Gastrocnemius medialis (tissue), 4 donors: ENCODE results near the gene OSTF1. TPM values are rescaled to one million over a fixed set of nuclear protein-coding genes. Genes with fewer than 3 reads are reported as not detected.
A peak's percentile ranks its signal among the peaks of the same experiment; 100 is the strongest.

Experiments
- ATAC-seq, 2 donors: fragments of 150-250 bp; one replicate each; pipeline ENCODE4 v1.9.1; 2016
- DNase-seq, 2 donors: peaks; one replicate each; pipeline ENCODE4 v3.0.0-alpha.2; 2019
- H3K27ac ChIP-seq, 4 donors: fragments of 200-600 bp; sonication (generic); 1 replicate in 1 of 4; 2 replicates in 3 of 4; pipeline ENCODE4 v1.5.1; 2016 to 2018; ENCODE audit warnings: mild to moderate bottlenecking in 2 of 4, moderate library complexity in 1 of 4
- H3K27me3 ChIP-seq, 3 donors: fragments of 200-600 bp; sonication (generic) in 2 of 3; 1 replicate in 1 of 3; 2 replicates in 2 of 3; pipeline versions ENCODE4 v1.5.1 to v1.6.0; 2016 to 2019; ENCODE audit warnings: mild to moderate bottlenecking in 1 of 3, moderate library complexity in 1 of 3
- H3K36me3 ChIP-seq, 2 donors: fragments of 200-600 bp; sonication (generic) in 1 of 2; one replicate each; pipeline ENCODE4 v1.5.1; 2017 to 2018
- H3K4me1 ChIP-seq, 2 donors: fragments of 200-600 bp; sonication (generic) in 1 of 2; one replicate each; pipeline ENCODE4 v1.5.1; 2016 to 2017; ENCODE audit warnings: mild to moderate bottlenecking in 2 of 2
- H3K4me3 ChIP-seq, 4 donors: fragments of 200-600 bp; sonication (generic) in 3 of 4; 1 replicate in 1 of 4; 2 replicates in 3 of 4; pipeline ENCODE4 v1.5.1; 2016 to 2019; ENCODE audit warnings: mild to moderate bottlenecking in 2 of 4
- H3K9me3 ChIP-seq, 3 donors: fragments of 200-600 bp; sonication (generic) in 2 of 3; 1 replicate in 1 of 3; 2 replicates in 2 of 3; pipeline ENCODE4 v1.5.1; 2016 to 2019
- POLR2A ChIP-seq, 2 donors: fragments of 450-650 bp; IDR thresholded peaks; one replicate each; pipeline ENCODE4 v1.6.1; 2017; ENCODE audit warnings: antibody characterized with exemption in 2 of 2, mild to moderate bottlenecking in 2 of 2, moderate library complexity in 2 of 2
- in situ Hi-C, 4 donors: fragments of 200-750 bp; cut with MboI; loops; one replicate each; pipeline versions ENCODE4 v1.15.0 to v1.8.0; 2017; ENCODE audit warnings: low sequenced_read_pairs in 4 of 4
- intact Hi-C: fragments of 100-400 bp; cut with DNase I; formaldehyde crosslinking; loops from one replicate; pipeline ENCODE4 v1.15.1; 2023; ENCODE audit warnings: low total_unique reads
- total RNA-seq, 4 donors: library from RNA; depleted of rRNA; stranded (reverse); fragments of >200 nt; gene quantifications; one replicate each; pipeline versions ENCODE4 v1.1.0 to v1.2.3, GENCODE V29; 2016
- TF ChIP-seq, protein P1 (sequence below), 5 experiments: fragments of 450-650 bp in 3 of 5; fragments of 200-600 bp in 2 of 5; sonication (generic) in 2 of 5; IDR thresholded peaks in 4 of 5; conservative IDR thresholded peaks in 1 of 5; 1 replicate in 4 of 5; 2 replicates in 1 of 5; pipeline ENCODE4 v1.5.1; 2016 to 2019; ENCODE audit warnings: antibody characterized with exemption in 5 of 5, mild to moderate bottlenecking in 3 of 5, moderate library complexity in 3 of 5

The OSTF1 gene
- total RNA-seq, 4 donors from 2014 or later: 5.2 to 9.8 (median 6.2) TPM

DNA sequence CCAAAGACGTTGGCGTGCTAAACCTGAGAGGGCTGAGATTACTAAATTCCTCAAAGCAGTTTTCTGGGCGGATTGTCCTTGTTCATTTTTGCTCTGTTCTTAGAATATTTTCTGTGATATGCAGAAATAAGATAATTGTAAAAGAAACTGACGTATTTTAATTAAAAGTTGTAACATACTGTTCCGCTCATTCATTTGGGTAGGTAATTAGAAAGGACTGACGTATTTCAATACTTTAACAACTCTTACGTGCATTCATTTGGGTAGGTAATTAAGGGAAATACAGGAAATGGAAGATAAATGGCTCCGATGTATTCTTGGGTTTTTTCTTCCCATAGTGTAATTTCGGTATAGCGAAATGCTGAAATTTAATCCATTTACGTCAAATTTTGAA, 1.1 kb downstream of the OSTF1 start:
- DNase-seq (no peak), ATAC-seq (no peak)
- no peaks in the 10 kb centered on the region for H3K9me3 ChIP-seq
- H3K36me3 ChIP-seq: no peaks in the 10 kb centered on the region
- TF ChIP-seq, protein P1, sequence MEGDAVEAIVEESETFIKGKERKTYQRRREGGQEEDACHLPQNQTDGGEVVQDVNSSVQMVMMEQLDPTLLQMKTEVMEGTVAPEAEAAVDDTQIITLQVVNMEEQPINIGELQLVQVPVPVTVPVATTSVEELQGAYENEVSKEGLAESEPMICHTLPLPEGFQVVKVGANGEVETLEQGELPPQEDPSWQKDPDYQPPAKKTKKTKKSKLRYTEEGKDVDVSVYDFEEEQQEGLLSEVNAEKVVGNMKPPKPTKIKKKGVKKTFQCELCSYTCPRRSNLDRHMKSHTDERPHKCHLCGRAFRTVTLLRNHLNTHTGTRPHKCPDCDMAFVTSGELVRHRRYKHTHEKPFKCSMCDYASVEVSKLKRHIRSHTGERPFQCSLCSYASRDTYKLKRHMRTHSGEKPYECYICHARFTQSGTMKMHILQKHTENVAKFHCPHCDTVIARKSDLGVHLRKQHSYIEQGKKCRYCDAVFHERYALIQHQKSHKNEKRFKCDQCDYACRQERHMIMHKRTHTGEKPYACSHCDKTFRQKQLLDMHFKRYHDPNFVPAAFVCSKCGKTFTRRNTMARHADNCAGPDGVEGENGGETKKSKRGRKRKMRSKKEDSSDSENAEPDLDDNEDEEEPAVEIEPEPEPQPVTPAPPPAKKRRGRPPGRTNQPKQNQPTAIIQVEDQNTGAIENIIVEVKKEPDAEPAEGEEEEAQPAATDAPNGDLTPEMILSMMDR (IDR thresholded peaks at IDR 0.05 in 4 of 5, conservative IDR thresholded peaks at IDR 0.05 in 1 of 5): no peak
- no peak for TF ChIP-seq POLR2A (IDR thresholded peaks at IDR 0.05)
- peak overlapping the region; percentile 79 to 97 (median 90) for H3K4me3 ChIP-seq
- H3K4me1 ChIP-seq: peaks cover 0 to 18% of the 10 kb centered on the region in 2 donors
- peak overlapping the region; percentile 89 to 99 (median 94) for H3K27ac ChIP-seq
- intact Hi-C loops (loop anchor here (10.0 kb wide), 1 partner anchor 1305 kb away; the partner anchor contains the start of gene RFK), in situ Hi-C loops (loop anchor here in 1 of 4 donors (10.0 kb wide), 1 partner anchor 65 kb away; the partner anchor contains the start of gene CARNMT1)
- H3K27me3 ChIP-seq: no peaks in the 10 kb centered on the region

DNA sequence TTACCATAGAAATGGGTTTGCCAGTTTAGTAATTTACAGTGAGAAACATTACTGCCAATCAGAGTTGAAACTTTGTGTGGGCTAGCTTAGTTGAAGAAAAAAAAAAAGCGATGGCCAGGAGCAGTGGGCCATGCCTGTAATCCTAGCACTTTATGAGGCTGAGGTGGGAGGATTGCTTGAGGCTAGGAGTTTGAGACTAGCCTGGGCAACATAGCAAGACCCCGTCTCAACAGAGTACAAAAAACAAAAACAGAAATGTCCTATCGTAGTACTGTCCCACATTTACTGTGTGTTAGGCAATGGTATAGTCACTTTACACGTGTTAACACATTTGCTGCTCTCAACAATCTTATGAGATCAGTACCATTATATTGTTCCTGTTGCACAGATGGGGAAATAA, 2.3 kb downstream of the OSTF1 start:
- H3K36me3 ChIP-seq: no peaks in the 10 kb centered on the region
- TF ChIP-seq, protein P1 (IDR thresholded peaks at IDR 0.05 in 4 of 5, conservative IDR thresholded peaks at IDR 0.05 in 1 of 5): no peak
- no peak for TF ChIP-seq POLR2A (IDR thresholded peaks at IDR 0.05)
- in situ Hi-C loops (no loop called here), intact Hi-C loops (no loop called here)
- H3K27me3 ChIP-seq: no peaks in the 10 kb centered on the region
- no peak overlapping the region for H3K4me3 ChIP-seq
- DNase-seq (no peak), ATAC-seq (no peak)
- no peak overlapping the region for H3K27ac ChIP-seq
- H3K9me3 ChIP-seq: no peaks in the 10 kb centered on the region
- peaks cover 0 to 17% of the 10 kb centered on the region in 2 donors for H3K4me1 ChIP-seq

DNA sequence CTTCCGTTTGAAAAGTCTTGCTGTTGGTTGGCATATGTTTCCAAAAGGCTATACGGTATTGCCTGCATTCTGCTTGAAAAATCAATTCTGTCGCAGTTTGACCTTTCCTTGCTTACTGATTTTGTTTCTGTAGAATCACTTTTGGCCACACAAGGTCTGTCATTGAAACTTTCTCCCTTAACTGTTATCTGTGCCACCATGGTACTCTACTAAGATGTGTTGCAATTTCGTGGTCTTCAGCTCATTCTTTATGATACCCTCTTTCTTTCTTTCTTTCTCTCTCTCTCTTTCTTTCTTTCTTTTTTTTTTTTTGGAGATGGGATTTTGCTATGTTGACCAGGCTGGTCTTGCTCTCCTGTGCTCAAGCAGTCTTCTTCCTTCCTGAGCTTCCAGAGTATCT, 4.5 kb downstream of the OSTF1 start:
- no peak overlapping the region for H3K4me3 ChIP-seq
- no peak for TF ChIP-seq POLR2A (IDR thresholded peaks at IDR 0.05)
- TF ChIP-seq, protein P1 (IDR thresholded peaks at IDR 0.05 in 4 of 5, conservative IDR thresholded peaks at IDR 0.05 in 1 of 5): no peak
- no peaks in the 10 kb centered on the region for H3K9me3 ChIP-seq
- H3K4me1 ChIP-seq: peaks cover 0 to 12% of the 10 kb centered on the region in 2 donors
- H3K36me3 ChIP-seq: no peaks in the 10 kb centered on the region
- no peaks in the 10 kb centered on the region for H3K27me3 ChIP-seq
- H3K27ac ChIP-seq: no peak overlapping the region
- DNase-seq (no peak), ATAC-seq (no peak)
- in situ Hi-C loops: no loop called here
- intact Hi-C loops: no loop called here

DNA sequence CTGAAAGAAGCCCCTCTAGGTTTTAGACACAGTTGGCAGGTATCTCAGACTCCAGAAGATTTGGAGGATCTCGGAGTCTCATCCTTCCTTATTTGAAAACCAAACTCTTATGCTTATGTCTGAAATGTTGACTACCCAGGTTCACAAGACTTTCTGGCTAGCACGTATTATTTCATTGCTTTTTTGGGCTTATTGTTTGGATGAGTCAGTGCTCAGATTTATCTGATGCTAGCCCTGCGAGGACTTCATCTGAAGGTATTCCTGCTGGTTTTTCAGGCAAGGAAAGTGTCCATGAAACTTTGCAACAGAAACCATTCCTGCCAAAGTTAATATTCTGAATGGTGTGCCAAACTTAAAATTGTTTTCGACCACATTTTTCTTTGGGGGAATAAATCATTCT, 8.5 kb downstream of the OSTF1 start:
- peaks cover 0 to 14% of the 10 kb centered on the region in 2 donors for H3K4me1 ChIP-seq
- no peaks in the 10 kb centered on the region for H3K27me3 ChIP-seq
- no peaks in the 10 kb centered on the region for H3K36me3 ChIP-seq
- TF ChIP-seq, protein P1 (IDR thresholded peaks at IDR 0.05 in 4 of 5, conservative IDR thresholded peaks at IDR 0.05 in 1 of 5): no peak
- no peak for TF ChIP-seq POLR2A (IDR thresholded peaks at IDR 0.05)
- DNase-seq (no peak), ATAC-seq (no peak)
- H3K27ac ChIP-seq: no peak overlapping the region
- no peak overlapping the region for H3K4me3 ChIP-seq
- intact Hi-C loops: no loop called here
- in situ Hi-C loops: no loop called here
- H3K9me3 ChIP-seq: no peaks in the 10 kb centered on the region
